Parathyroid adenoma (tissue), 2 donors: Measurements from ENCODE around the gene NDUFS2.

Experiments used
- H2AFZ ChIP-seq: fragments of 300-600 bp; sonication (generic); one replicate; pipeline ENCODE4 v1.7.0; 2017; ENCODE audit warnings: antibody characterized with exemption, mild to moderate bottlenecking
- H3K27ac ChIP-seq: fragments of 300-600 bp; sonication (generic); one replicate; pipeline ENCODE4 v1.7.0; 2017
- H3K27me3 ChIP-seq: fragments of 300-600 bp; sonication (generic); one replicate; pipeline ENCODE4 v1.7.0; 2017; ENCODE audit warnings: low read length; ENCODE audit not compliant: control insufficient read depth, insufficient read depth
- H3K36me3 ChIP-seq: fragments of 300-600 bp; sonication (generic); one replicate; pipeline ENCODE4 v1.7.0; 2017; ENCODE audit warnings: low read length; ENCODE audit not compliant: control insufficient read depth, insufficient read depth
- H3K4me1 ChIP-seq: fragments of 300-600 bp; sonication (generic); one replicate; pipeline ENCODE4 v1.7.0; 2017; ENCODE audit warnings: control low read depth
- H3K4me2 ChIP-seq: fragments of 300-600 bp; sonication (generic); one replicate; pipeline ENCODE4 v1.7.0; 2017; ENCODE audit warnings: low read length
- H3K4me3 ChIP-seq: fragments of 300-600 bp; sonication (generic); one replicate; pipeline ENCODE4 v1.7.0; 2017; ENCODE audit warnings: low read depth, low read length
- H3K79me2 ChIP-seq: fragments of 300-600 bp; sonication (generic); one replicate; pipeline ENCODE4 v1.7.0; 2017; ENCODE audit warnings: control low read depth
- H3K9ac ChIP-seq: fragments of 300-600 bp; sonication (generic); one replicate; pipeline ENCODE4 v1.7.0; 2017; ENCODE audit warnings: mild to moderate bottlenecking
- H3K9me3 ChIP-seq: fragments of 300-600 bp; sonication (generic); one replicate; pipeline ENCODE4 v1.7.0; 2017; ENCODE audit warnings: low read length; ENCODE audit not compliant: control insufficient read depth
- TF ChIP-seq, protein P1 (sequence below): fragments of 300-600 bp; sonication (generic); IDR thresholded peaks from one replicate; pipeline ENCODE4 v1.7.0; 2017; ENCODE audit warnings: antibody characterized with exemption, mild to moderate bottlenecking
- donor health status: primary hyperparathyroidism.

NDUFS2 gene

GRCh38 chr1:161206411-161207140 lies 4.4 kb downstream of the NDUFS2 start:
- Histone ChIP-seq H3K36me3 (no peaks in the 10 kb centered on the region), H3K9me3 (no peaks in the 10 kb centered on the region), H2AFZ (no peak overlapping the region), H3K4me2 (no peak overlapping the region), H3K9ac (no peak overlapping the region), H3K4me3 (no peak overlapping the region), H3K27ac (peak overlapping the region; percentile 85), H3K79me2 (peaks cover 11% of the 10 kb centered on the region), H3K4me1 (peaks cover 4% of the 10 kb centered on the region), H3K27me3 (no peaks in the 10 kb centered on the region)
- TF ChIP-seq, protein P1, sequence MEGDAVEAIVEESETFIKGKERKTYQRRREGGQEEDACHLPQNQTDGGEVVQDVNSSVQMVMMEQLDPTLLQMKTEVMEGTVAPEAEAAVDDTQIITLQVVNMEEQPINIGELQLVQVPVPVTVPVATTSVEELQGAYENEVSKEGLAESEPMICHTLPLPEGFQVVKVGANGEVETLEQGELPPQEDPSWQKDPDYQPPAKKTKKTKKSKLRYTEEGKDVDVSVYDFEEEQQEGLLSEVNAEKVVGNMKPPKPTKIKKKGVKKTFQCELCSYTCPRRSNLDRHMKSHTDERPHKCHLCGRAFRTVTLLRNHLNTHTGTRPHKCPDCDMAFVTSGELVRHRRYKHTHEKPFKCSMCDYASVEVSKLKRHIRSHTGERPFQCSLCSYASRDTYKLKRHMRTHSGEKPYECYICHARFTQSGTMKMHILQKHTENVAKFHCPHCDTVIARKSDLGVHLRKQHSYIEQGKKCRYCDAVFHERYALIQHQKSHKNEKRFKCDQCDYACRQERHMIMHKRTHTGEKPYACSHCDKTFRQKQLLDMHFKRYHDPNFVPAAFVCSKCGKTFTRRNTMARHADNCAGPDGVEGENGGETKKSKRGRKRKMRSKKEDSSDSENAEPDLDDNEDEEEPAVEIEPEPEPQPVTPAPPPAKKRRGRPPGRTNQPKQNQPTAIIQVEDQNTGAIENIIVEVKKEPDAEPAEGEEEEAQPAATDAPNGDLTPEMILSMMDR, result no peak

GRCh38 chr1:161207173-161207572 lies 5.0 kb downstream of the NDUFS2 start:
- no peaks in the 10 kb centered on the region for H3K9me3 ChIP-seq
- H3K4me2 ChIP-seq, result no peak overlapping the region
- peaks cover 11% of the 10 kb centered on the region for H3K79me2 ChIP-seq
- H3K36me3 ChIP-seq, result no peaks in the 10 kb centered on the region
- H3K9ac ChIP-seq, result no peak overlapping the region
- peaks cover 2% of the 10 kb centered on the region for H3K4me1 ChIP-seq
- TF ChIP-seq, protein P1, result no peak
- H3K27ac ChIP-seq, result peak overlapping the region; percentile 85
- H3K27me3 ChIP-seq, result no peaks in the 10 kb centered on the region
- no peak overlapping the region for H2AFZ ChIP-seq
- H3K4me3 ChIP-seq, result no peak overlapping the region

DNA sequence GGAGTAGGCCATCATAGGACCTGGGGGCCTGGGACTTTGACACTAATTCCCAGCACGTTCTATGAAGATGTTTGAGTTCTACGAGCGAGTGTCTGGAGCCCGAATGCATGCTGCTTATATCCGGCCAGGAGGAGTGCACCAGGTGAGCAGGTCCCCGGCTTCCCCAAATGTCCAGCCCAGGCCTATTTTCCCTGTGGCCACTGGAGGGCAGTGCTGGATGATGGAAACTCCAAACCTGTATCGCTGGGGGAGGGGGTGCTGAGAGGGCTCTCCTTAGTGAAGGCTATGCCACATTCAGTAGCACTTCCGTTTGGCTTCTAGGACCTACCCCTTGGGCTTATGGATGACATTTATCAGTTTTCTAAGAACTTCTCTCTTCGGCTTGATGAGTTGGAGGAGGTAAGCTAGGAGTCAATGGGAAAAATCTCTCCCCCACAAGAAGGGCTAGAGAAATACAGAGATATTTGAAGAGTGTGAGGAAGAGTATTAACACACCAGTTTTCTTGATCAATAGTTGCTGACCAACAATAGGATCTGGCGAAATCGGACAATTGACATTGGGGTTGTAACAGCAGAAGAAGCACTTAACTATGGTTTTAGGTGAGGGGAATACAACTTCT lies 7.7 kb downstream of the NDUFS2 start:
- Histone ChIP-seq H3K27me3 (no peaks in the 10 kb centered on the region), H3K79me2 (no peaks in the 10 kb centered on the region), H3K36me3 (no peaks in the 10 kb centered on the region), H2AFZ (no peak overlapping the region), H3K4me2 (peak overlapping the region; percentile 15), H3K4me1 (no peaks in the 10 kb centered on the region), H3K4me3 (peak overlapping the region; percentile 15), H3K27ac (no peak overlapping the region), H3K9ac (no peak overlapping the region), H3K9me3 (no peaks in the 10 kb centered on the region)
- TF ChIP-seq, protein P1, result peak; percentile 76

GRCh38 chr1:161214369-161214768 lies 12.2 kb downstream of the NDUFS2 start:
- Histone ChIP-seq H3K79me2 (no peaks in the 10 kb centered on the region), H3K27ac (no peak overlapping the region), H3K9me3 (no peaks in the 10 kb centered on the region), H3K36me3 (no peaks in the 10 kb centered on the region), H3K4me1 (no peaks in the 10 kb centered on the region), H3K4me2 (no peak overlapping the region), H3K9ac (no peak overlapping the region), H3K4me3 (no peak overlapping the region), H3K27me3 (no peaks in the 10 kb centered on the region), H2AFZ (no peak overlapping the region)
- TF ChIP-seq, protein P1, result no peak
